Tibial nerve (tissue), 4 donors: Measurements from ENCODE around the gene SLC9A9.

Source experiments
- EP300 ChIP-seq, 2 donors: sonication (generic); formaldehyde crosslinking; IDR thresholded peaks; one replicate each; pipeline ENCODE4 v1.6.1; 2017; ENCODE audit warnings: antibody characterized with exemption in 2 of 2, mild to moderate bottlenecking in 1 of 2
- POLR2A ChIP-seq, 2 donors: fragments of 450-650 bp; IDR thresholded peaks; one replicate each; pipeline ENCODE4 v1.6.1; 2017; ENCODE audit warnings: antibody characterized with exemption in 2 of 2, mild to moderate bottlenecking in 2 of 2, moderate library complexity in 2 of 2
- TF ChIP-seq, protein P1 (sequence below), 5 experiments: fragments of 200-600 bp in 3 of 5; fragments of 450-650 bp in 2 of 5; sonication (generic) in 3 of 5; IDR thresholded peaks; one replicate each; pipeline ENCODE4 v1.5.1; 2016 to 2019; ENCODE audit warnings: antibody characterized with exemption in 5 of 5, mild to moderate bottlenecking in 3 of 5, moderate library complexity in 2 of 5

DNA sequence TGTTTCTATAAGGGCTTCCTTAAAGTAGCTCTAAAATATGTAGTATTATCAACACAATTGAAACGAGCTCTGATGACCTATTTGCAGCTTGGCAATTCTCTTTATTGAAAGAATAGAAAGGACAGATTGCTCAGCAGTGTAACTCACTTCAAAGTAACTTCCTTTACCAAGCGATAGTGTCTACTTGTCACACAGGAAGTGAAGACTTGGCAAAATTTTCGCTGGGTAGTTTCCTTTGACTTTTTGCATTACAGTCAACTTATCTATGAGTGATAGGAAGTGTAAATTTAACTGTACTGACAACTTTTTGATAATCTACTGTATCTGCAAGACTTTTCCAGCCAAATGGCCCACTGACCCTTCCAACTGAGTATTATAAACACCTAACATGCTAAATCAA is 22.8 kb downstream of the SLC9A9 start:
- TF ChIP-seq, protein P1, sequence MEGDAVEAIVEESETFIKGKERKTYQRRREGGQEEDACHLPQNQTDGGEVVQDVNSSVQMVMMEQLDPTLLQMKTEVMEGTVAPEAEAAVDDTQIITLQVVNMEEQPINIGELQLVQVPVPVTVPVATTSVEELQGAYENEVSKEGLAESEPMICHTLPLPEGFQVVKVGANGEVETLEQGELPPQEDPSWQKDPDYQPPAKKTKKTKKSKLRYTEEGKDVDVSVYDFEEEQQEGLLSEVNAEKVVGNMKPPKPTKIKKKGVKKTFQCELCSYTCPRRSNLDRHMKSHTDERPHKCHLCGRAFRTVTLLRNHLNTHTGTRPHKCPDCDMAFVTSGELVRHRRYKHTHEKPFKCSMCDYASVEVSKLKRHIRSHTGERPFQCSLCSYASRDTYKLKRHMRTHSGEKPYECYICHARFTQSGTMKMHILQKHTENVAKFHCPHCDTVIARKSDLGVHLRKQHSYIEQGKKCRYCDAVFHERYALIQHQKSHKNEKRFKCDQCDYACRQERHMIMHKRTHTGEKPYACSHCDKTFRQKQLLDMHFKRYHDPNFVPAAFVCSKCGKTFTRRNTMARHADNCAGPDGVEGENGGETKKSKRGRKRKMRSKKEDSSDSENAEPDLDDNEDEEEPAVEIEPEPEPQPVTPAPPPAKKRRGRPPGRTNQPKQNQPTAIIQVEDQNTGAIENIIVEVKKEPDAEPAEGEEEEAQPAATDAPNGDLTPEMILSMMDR (IDR thresholded peaks at IDR 0.05): no peak
- no peak for TF ChIP-seq POLR2A (IDR thresholded peaks at IDR 0.05)
- TF ChIP-seq EP300 (IDR thresholded peaks at IDR 0.05): no peak
